ENCODE data around the gene BLACAT1.
"Not testable (repeated sequence)": the region's sequence is repeated elsewhere in the genome, so short reads cannot be mapped to it uniquely, and the experiment has no call there.

BLACAT1 gene

GRCh38 chr1:205407970-205408369 is 47.9 kb downstream of the BLACAT1 start:
- Histone ChIP-seq H3K4me1 (ENCODE audit: control insufficient read depth in 1 of 2, insufficient read depth in 1 of 2, low read depth in 1 of 2, low read length in 1 of 2) (no peaks in the 10 kb centered on the region), H3K27me3 (peaks cover 16% of the 10 kb centered on the region), H3K36me3 (no peaks in the 10 kb centered on the region), H3K4me3 (ENCODE audit: low read depth in 1 of 2, low read length in 1 of 2) (no peak overlapping the region), H3K9me3 (no peaks in the 10 kb centered on the region), H3K27ac (no peak overlapping the region)
- TF ChIP-seq CTCF (IDR thresholded peaks at IDR 0.05): no peak

GRCh38 chr1:205406252-205406651 is 49.6 kb downstream of the BLACAT1 start:
- not testable (repeated sequence) for H3K27me3 ChIP-seq; H3K36me3 ChIP-seq; H3K4me3 ChIP-seq (ENCODE audit: low read depth in 1 of 2, low read length in 1 of 2); H3K27ac ChIP-seq; H3K4me1 ChIP-seq (ENCODE audit: control insufficient read depth in 1 of 2, insufficient read depth in 1 of 2, low read depth in 1 of 2, low read length in 1 of 2); H3K9me3 ChIP-seq

Measured in neutrophil (primary cell).